ENCODE data around the gene KCNJ18.

- TF ChIP-seq EZH2phosphoT487 (IDR thresholded peaks at IDR 0.05; ENCODE audit: borderline replicate concordance, low read depth, low read length): no peak
- TF ChIP-seq, protein P1, sequence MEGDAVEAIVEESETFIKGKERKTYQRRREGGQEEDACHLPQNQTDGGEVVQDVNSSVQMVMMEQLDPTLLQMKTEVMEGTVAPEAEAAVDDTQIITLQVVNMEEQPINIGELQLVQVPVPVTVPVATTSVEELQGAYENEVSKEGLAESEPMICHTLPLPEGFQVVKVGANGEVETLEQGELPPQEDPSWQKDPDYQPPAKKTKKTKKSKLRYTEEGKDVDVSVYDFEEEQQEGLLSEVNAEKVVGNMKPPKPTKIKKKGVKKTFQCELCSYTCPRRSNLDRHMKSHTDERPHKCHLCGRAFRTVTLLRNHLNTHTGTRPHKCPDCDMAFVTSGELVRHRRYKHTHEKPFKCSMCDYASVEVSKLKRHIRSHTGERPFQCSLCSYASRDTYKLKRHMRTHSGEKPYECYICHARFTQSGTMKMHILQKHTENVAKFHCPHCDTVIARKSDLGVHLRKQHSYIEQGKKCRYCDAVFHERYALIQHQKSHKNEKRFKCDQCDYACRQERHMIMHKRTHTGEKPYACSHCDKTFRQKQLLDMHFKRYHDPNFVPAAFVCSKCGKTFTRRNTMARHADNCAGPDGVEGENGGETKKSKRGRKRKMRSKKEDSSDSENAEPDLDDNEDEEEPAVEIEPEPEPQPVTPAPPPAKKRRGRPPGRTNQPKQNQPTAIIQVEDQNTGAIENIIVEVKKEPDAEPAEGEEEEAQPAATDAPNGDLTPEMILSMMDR (conservative IDR thresholded peaks at IDR 0.05; ENCODE audit: low read length): no peak
Measured at GRCh38 chr17:21678393-21679081, 13.8 kb upstream of the KCNJ18 start.

All from OCI-LY7 (cell line).